ENCODE results near the gene PROX1.

PROX1 gene, protein sequence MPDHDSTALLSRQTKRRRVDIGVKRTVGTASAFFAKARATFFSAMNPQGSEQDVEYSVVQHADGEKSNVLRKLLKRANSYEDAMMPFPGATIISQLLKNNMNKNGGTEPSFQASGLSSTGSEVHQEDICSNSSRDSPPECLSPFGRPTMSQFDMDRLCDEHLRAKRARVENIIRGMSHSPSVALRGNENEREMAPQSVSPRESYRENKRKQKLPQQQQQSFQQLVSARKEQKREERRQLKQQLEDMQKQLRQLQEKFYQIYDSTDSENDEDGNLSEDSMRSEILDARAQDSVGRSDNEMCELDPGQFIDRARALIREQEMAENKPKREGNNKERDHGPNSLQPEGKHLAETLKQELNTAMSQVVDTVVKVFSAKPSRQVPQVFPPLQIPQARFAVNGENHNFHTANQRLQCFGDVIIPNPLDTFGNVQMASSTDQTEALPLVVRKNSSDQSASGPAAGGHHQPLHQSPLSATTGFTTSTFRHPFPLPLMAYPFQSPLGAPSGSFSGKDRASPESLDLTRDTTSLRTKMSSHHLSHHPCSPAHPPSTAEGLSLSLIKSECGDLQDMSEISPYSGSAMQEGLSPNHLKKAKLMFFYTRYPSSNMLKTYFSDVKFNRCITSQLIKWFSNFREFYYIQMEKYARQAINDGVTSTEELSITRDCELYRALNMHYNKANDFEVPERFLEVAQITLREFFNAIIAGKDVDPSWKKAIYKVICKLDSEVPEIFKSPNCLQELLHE

DNA sequence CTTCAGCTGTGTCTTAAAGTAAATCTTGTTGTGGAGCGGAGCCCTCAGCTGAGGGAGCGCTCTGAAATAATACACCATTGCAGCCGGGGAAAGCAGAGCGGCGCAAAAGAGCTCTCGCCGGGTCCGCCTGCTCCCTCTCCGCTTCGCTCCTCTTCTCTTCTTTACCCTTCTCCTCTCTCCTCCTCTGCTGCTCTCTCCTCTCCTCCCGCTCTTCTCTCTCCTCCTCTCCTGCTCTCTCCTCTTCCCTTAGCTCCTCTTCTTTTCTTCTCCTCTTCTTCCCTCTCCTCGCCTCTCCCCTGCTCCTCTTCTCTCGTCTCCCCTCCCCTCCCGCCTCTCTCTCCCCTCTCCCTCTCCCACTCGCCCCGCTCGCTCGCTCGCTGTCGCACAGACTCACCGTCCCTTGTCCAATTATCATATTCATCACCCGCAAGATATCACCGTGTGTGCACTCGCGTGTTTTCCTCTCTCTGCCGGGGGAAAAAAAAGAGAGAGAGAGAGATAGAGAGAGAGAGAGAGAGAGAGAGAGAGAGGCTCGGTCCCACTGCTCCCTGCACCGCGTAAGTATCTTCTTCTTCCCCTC lies at the start of gene PROX1:
PROX1 (plus strand) TSS at position 47 of the 580 bp plus-strand sequence. CDS start 8,563 bp downstream, outside the sequence.
- DNase-seq (ENCODE audit: low read depth): no peak

DNA sequence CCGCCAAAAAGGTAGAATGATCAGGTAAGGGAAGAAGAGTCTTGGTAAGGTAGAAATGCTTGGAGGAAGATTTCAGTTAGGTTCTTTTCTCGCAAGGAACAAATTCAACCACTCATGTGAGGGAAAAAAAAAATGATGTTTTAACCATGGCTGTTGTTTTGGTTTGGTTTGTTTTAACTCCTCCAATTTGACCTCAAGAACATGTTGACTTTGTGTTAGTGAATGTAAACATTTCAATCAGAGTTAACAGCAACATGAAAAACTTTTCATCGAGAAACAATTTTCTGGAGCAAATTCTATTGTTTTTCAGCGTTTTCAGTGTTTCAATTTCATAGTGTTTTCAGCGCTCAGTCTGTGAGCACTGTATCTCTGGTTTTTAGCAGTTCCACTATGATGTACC lies 49.0 kb upstream of the PROX1 start:
- DNase-seq (ENCODE audit: low read depth): no peak

DNA sequence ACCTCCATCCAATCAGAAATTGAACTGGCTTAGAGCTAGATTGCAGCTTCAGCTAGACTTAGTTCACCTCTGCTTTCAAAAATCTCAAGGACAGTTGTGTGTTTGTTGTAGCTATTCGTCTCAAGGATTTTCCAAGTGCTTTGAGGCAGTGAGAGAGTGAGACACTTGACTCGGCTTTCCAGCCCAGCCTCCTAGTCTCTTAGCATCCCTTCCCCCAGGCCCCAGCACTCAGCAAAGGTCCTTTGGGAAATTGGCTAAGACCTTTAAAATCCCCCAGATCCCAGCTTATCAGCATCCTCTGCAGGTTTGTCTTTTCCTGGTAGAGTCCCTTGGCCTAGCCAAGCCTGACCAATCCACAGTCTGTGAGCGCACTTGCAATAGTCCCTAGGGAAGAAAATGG lies 47.9 kb upstream of the PROX1 start:
- DNase-seq (ENCODE audit: low read depth): no peak

DNA sequence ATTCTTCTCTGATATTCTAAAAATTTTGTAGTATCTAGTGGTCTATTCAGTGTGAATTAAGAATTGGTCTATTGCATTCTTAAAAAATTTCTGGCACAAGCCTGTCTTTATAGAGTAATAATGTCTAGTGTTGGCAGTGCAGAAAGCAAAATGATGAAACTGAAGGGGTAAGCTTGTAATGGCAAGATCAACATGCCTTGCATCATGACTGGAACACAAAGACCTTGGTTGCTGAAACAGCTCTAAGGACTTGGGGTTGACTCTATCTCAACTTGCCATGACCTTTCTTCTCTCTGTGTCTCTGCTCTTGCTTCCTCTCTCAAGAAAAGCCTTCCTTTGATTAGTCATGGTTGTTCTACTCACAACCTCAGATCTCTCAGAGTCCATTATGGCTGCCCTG lies 46.8 kb upstream of the PROX1 start:
- DNase-seq (ENCODE audit: low read depth): no peak

DNA sequence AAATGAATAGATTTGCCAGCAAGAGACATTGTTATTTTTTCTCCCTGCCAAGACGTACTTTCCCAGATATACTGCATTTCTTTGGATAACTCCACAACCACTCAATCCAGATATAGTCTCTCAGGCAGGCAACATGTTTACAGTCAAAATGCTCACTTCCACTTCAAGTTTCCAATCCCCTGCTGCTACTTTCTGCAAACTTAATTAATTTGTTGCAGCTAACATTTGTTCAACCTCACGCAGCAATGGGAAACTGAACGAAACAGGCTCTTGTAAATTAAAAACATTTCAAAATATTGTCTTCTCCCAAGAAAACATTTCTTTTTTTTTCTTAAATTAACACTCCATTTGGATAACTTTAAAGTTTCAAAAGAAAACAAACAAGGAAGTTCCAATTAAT lies 45.7 kb upstream of the PROX1 start:
- no peak for DNase-seq (ENCODE audit: low read depth)

DNA sequence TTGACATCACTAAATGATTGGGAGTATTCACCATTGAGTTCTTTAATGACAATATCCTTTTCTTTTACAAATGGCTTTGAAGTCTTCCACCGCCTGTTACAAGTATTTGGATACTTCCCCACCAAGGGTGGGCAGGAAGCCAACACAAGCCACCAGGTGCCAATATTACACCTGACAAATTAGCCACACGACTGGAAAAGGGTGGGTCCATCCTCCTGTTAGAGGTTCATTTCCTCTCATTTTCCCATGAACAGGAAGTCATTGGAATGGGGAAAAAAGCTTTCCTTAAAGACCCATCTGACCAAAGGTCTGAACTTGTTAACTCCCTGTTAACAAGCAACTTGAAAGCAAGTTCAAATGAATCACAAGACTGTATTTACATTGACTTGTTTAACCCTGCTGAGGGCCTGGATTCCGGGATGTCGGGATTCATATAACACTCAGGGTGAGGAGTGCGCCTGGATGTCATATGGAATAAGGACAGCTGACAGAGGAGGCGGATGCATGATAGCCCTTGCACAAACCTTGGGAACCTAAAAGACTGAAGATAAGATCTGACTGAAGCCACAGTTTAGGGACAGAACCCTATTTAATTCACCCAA lies 40.5 kb upstream of the PROX1 start:
- DNase-seq (ENCODE audit: low read depth): no peak

DNA sequence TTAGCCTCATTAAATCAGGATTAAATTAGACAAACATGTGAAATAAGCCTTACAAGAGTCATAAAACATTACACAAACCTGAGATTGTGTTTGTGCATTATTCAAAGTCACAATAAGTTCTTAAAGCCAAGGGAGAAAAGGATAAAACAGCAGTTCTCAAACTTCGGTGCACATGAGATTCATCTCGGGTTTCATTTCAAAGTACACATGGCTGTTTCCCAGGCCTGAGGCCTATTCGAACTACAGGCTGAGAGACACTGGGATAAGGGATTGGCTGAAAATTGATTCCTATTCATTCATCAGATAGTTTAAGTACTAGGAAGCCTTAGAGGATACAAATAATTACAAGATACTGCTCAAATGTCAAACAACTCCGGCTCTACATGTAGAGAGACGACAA lies 35.9 kb upstream of the PROX1 start:
- no peak for DNase-seq (ENCODE audit: low read depth)

DNA sequence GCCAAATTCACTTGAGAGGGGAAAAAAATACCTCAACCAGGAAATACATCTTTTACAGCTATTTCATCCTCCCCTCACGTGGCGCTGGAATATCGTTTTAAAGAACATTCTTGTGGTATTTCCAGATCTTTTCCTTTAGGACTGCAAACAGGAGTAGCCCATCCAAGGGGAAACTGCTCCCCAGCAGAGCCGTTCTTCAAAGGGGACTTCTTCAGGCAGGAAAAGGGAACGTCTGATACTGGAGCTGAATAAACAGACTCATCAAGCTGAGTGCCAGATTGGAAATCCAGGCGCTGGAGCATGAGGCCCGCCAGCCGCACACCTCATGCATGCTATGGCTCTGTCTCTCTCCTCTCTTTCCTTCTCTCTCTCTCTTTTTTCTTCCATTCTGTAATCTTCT lies 34.0 kb upstream of the PROX1 start:
- DNase-seq (ENCODE audit: low read depth): no peak

DNA sequence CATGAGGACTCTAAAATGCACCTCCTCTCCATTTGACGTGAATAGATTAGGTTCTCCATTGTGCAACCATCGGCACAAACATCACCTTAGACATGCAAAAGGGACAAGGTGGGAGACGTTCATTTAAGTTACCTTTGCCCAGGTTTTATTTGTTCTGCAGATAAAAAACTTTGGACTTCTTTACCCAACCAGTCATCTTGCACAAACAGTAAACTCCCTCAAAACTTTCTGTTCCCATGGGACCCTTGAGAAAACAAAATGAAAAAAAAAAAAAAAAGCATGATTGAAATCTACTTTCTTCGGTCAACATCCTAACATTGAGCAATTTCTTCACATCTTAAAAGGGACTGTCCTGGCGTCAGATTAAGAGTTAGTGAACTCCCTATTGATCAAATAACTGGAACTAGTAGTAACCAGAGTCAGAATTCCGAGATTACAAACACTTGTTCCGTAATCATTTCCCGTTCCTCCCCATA lies 31.4 kb upstream of the PROX1 start:
- no peak for DNase-seq (ENCODE audit: low read depth)

DNA sequence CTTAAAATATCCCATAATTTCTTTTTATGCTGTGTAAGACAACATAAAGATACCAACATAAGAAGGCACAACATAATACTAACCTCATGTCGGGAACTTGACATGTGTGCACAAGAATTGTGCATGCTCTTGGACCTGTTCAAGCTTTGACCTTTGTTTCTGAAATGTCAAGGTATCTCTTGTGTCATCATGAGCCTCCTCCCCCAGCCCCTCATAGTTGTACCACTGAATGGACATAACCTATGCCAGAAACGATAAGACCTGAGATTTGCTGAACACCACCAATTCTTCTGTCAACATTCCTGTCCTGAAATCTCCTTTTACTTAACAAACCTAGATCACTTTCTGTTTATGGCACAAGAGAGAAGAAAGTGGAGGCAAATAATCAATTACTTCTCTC lies 29.4 kb upstream of the PROX1 start:
- no peak for DNase-seq (ENCODE audit: low read depth)

DNA sequence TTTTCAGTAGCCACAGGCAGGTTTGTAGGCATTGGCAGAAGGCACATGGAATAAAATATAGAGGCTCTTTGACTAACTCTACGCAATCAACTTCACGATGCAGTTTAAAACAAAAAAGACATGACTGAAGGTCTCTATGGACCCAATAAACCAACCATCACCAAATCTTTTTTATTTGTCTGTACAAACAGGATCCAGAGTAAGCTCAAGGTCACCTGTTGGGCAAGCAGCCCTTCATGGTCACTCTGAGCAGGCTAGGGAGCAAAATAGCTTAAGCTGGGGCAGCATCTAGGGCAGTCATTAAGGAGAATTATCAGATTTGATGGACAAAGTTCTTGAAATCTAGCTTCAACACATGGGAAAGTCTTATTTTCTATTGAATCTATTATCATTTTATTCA lies 26.8 kb upstream of the PROX1 start:
- DNase-seq (ENCODE audit: low read depth): no peak

DNA sequence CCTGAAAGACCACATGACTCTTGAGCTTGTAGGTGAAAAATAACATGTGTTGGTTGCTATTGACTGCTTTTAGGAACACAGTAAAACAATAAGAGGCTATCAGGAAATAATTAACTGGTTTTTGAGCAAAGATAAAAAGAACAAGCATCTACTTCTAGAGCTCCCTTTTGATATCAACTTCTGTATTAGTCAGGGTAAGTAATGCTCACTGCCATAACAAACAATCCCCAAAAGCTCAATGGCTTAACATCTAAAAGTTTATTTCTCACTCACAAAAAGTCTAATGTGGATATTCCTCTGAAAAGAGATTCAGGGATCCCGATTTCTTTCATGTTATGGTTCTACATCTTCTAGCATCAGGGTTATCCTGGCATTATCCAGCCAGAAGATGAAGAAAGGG lies 25.3 kb upstream of the PROX1 start:
- DNase-seq (ENCODE audit: low read depth): no peak

DNA sequence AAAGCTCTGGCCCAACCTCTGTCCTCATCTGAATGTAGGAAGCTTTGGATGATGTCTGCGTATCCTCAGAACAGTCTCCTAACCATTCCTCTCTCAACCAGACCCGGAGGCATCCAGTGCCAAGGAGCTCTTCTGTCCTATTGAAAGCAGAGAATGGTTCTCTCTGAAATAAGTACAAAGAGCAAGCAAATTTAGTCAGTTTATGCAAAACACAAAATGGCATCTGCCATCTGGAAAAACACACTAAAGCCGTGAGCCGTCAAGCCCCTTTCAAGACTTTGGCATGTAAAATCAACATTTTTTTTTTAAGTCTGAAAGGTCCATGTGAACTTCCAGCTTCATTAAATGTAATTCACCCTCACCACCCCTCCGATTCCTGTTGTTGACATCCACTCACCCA lies 21.7 kb upstream of the PROX1 start:
- no peak for DNase-seq (ENCODE audit: low read depth)

DNA sequence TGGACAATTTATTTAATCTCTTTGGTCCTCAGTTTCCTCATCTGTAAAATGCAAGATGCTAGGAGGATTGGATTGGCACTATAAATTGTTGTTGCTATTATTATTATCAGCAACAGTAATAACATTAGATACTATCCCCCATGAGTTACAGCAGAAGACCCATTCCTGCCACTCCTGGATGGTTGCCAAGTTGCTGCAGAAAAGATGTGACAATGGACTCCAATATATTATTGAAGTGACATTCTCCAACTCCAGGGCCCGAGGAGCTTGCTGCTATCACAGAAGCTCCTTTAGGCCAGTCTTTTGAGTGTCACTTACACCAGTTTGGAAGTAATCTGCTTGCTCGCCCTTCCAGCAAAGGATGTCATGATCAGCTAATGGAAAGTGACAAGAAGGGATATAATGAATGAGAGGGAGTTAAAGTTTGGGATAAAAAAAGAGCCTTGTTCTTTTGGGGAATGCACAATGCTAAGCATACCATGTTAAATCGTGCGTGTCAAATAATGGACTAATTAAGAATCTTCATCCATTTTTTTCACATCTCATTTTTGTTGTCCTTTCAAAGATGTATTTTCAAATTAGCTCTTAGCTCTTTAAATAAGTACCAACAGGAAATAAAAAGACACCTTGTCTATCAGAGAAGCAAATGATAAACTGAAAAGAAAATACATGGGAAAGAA lies 19.5 kb upstream of the PROX1 start:
- DNase-seq (ENCODE audit: low read depth): no peak

DNA sequence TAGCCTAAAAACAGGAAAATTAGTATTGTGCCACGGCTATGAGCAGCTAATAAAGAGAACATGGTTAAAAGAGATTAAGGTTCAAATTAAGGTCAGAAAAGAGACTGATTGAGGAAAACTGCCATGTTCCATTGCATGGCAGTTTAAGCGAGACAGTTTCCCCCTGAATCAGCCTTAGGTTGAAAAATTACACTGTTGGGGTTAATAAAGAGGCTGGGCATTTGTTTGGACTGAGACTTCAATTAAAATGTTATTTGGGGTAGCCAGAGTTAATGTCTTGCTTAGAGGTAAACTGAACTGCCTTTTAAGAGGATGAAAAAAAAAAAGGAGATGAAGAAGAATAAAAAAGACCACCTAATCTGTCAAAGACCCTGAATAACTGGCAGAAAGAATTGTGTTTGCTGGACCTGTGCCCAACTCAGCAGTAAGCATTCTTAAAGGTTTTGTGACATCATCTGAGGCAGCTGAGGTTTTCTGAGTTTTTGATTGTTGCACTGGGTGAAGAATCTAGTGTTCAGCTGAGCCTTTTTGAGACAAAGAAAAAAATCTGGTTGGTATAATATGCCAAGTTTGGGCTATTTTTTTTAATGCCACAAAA lies 17.7 kb upstream of the PROX1 start:
- DNase-seq (ENCODE audit: low read depth): no peak

DNA sequence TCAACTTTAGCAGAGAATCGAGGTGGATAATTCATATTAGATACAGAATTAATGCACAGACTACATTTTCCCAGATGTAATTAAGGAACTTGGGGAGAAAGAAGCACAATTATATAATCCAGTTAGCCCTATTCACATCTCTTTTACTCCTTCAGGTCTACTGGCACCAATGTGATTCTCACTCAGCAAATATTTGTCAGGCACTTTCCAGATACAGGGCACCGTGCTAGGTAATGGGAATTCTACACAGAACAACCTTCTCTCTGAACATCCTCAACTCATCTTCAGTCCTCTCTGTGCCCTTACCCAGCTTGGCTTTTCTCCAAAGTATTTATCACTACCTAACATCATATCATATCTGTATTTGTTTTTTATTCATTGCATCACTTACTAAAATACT lies 15.6 kb upstream of the PROX1 start:
- no peak for DNase-seq (ENCODE audit: low read depth)

DNA sequence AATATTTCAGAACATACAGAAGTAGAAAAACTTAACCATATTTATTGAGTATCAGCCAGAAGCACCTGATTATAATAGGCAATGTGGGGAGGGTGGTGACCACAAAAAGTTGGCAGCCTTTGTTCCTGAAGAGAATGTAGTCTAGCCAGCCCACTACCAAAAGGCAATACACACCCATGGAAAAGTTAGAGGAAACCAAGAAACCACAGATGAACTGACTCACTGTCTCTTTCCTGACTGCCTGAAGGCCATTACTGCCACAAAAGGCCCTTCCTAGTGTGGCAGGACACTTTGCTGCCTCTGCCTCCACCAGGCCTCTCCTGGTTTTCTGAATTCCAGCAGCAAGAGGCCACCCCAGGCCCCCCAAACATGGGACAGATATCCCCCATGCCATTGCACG lies 14.6 kb upstream of the PROX1 start:
- no peak for DNase-seq (ENCODE audit: low read depth)

DNA sequence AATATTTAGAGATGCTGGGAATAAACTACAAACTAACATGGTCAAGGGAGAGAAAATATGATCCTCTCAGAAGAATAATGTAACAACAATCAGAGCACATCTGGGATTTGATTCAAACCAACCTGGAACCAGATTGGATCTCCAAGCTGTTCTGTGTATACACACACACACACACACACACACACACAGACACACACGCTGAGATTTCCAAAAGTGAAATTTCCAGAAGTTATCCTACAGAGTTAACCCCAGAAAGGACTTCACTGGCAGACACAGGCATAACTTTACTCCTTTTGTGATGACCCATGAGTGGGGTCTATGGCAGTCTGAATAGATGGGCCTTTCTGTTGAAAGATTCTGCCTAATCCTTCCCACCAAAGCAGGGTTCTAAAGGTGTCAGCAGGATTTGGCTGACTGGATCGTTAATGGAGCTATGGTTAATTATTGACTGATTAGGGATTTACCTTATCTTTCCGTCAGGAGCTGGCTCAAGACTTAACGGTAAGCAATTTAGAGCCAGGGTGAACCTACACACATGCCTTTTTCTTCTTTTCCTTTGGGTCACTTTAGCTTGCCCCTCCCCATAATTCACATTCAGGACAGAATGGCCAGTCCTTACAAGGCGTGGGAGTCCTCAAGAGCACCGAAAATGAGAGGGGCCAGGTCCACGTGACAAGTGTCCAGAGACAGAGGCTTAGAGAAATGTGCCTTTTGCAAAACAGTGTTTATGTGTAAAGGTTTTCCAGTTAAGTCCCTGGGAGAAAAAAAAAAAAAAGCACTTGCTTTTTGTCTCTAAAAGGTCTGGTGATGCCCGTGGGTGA lies 10.9 kb upstream of the PROX1 start:
- DNase-seq (ENCODE audit: low read depth): no peak

DNA sequence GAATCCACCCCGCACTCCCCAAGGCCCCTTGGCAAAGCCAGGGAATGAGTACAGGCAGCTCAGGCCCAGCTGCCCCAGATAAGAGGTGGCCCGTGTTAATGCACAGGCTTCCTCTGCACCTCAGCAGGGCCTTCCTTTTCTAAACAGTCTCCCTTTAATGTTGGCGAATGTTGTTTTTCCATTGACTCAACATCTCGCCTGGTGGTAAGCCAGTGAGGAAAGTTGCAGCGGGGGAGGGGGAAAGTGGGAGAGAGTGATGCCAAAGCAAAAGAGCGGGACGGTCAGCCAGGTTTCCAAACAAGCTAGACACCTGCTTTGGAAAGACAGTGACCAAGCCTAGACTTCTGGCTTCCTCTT lies 10.3 kb upstream of the PROX1 start:
- no peak for DNase-seq (ENCODE audit: low read depth)

DNA sequence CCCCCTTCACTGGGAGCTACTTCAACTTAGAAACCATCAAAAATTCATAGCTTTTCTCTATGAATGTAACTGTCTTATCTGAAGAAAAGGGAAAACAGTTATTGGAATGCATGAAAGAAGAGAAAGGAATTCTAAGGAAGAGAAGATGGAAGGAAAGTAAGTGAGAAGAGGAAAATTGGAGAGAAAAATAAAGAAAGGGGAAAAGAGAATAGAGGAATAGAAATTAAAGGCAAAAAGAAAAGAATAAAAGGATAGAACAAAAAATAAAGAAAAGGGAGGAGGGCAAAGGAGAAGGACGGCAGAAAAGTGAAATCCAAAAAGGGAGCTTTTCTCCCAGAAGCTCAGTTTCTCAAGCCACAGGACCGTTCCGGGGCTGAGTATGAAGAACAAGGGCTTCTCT lies 9.9 kb upstream of the PROX1 start:
- no peak for DNase-seq (ENCODE audit: low read depth)
